Mucosa of descending colon (tissue), 3 donors: Measurements from ENCODE around the gene CPA4. TPM values are rescaled to one million over a fixed set of nuclear protein-coding genes. Genes with fewer than 3 reads are reported as not detected.

Source experiments
- ATAC-seq: fragments of 200-7000 bp; cut with Tn5 transposase; one replicate; pipeline ENCODE4 v1.9.1; 2020; ENCODE audit warnings: mild to moderate bottlenecking, moderate library complexity
- DNase-seq, 3 donors: peaks; one replicate each; pipeline ENCODE4 v3.0.0-alpha.2; 2020
- H3K36me3 ChIP-seq: fragments of 200-600 bp; one replicate; pipeline ENCODE4 v1.8.0; 2021; ENCODE audit warnings: low read depth, mild to moderate bottlenecking
- H3K4me1 ChIP-seq: fragments of 200-600 bp; one replicate; pipeline ENCODE4 v1.8.0; 2021; ENCODE audit warnings: low read depth, mild to moderate bottlenecking
- H3K4me3 ChIP-seq: fragments of 200-600 bp; one replicate; pipeline ENCODE4 v1.8.0; 2021; ENCODE audit warnings: mild to moderate bottlenecking
- H3K9me3 ChIP-seq: fragments of 200-600 bp; one replicate; pipeline ENCODE4 v1.8.0; 2021; ENCODE audit warnings: mild to moderate bottlenecking
- intact Hi-C, 2 donors: fragments of 100-400 bp; cut with DNase I in 1 of 2; cut with micrococcal nuclease in 1 of 2; formaldehyde crosslinking; loops; one replicate each; pipeline versions ENCODE4 v1.11.0 to v1.11.1; 2022; cut with DNase I, micrococcal nuclease
- total RNA-seq, 3 donors: library from RNA; stranded (reverse); fragmentation: NEBNext Ultra II Directional in 2 of 3; extraction: Animal tissue kit (Norgen Biotek cat#: 25700) in 2 of 3; gene quantifications; one replicate each; pipeline versions ENCODE4 v1.2.1 to v1.2.4, GENCODE V29; 2021 to 2023
- TF ChIP-seq, protein P1 (sequence below): fragments of 200-600 bp; IDR thresholded peaks from one replicate; pipeline ENCODE4 v1.8.0; 2022; ENCODE audit warnings: antibody characterized with exemption, mild to moderate bottlenecking
- donor health status: DM: no; HTN: no; CAD: no; lungs with moderate emphysema.
- donor health status: DM: no; HTN: no; CAD: no.
- donor health status: DM: no; HTN: yes; CAD: no.

CPA4 gene
- total RNA-seq, 3 donors from 2014 or later = not detected

DNA sequence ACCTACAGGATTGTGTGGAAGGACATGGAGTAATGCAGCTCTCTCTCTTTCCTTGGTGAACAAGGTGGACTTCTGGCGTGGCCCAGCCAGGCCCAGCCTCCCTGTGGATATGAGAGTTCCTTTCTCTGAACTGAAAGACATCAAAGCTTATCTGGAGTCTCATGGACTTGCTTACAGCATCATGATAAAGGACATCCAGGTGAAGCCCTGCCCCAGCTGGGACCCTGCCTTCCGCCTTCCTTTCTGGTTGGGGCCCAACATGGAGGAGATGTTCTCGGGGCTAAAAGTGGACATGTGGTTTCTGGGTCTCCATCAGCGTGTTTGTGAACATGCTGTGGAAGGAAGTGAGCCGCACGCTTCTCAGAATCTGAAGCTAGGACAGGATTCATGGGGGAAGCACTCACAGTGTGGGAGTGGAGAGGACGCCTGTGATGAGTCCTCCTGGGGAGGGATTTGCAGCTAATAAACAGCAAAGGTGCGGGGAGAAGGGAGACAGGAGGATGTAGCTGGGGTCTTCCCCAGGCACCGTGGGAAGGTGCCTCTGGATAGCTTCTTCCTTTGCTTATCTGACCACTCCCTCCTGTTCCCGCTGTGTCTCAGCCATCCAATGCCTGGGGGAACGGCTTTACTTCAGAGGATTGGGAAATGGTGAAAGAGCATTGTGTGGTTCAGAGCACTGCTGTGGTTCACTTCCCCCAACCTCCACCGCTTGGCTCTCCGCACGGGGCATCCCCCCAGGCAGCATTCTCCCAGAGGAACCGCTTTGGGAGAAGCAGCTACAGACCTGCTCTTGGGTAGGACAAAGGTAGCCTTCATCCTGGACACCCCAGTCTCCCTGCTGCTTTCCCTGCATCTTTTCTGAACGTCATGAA is 57.2 kb downstream of the CPA4 start:
- Histone ChIP-seq H3K36me3 (no peaks in the 10 kb centered on the region), H3K4me3 (no peak overlapping the region), H3K9me3 (no peaks in the 10 kb centered on the region), H3K4me1 (no peaks in the 10 kb centered on the region)
- TF ChIP-seq, protein P1, sequence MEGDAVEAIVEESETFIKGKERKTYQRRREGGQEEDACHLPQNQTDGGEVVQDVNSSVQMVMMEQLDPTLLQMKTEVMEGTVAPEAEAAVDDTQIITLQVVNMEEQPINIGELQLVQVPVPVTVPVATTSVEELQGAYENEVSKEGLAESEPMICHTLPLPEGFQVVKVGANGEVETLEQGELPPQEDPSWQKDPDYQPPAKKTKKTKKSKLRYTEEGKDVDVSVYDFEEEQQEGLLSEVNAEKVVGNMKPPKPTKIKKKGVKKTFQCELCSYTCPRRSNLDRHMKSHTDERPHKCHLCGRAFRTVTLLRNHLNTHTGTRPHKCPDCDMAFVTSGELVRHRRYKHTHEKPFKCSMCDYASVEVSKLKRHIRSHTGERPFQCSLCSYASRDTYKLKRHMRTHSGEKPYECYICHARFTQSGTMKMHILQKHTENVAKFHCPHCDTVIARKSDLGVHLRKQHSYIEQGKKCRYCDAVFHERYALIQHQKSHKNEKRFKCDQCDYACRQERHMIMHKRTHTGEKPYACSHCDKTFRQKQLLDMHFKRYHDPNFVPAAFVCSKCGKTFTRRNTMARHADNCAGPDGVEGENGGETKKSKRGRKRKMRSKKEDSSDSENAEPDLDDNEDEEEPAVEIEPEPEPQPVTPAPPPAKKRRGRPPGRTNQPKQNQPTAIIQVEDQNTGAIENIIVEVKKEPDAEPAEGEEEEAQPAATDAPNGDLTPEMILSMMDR = no peak
- no peak for DNase-seq
- intact Hi-C loops = no loop called here
- ATAC-seq = no peak

GRCh38 chr7:130350945-130351790 is 58.2 kb downstream of the CPA4 start:
- no peak overlapping the region for H3K4me3 ChIP-seq
- ATAC-seq = no peak

DNA sequence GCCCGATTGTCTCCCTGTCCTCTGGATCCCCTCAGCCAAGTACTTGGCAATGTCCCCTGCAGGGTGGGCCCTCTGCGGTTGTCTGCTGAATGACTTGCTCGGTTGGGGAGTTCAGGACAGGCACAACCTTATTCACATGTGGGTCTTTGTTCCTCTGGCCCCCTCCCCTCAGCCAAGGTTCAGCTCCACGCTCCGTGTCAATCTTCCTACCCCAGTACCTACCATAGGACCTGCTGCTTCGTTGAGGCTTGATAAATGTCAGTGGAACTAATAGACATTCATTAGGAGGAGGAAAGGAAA is 58.8 kb downstream of the CPA4 start:
- Histone ChIP-seq H3K9me3 (no peaks in the 10 kb centered on the region), H3K4me1 (no peaks in the 10 kb centered on the region), H3K4me3 (no peak overlapping the region), H3K36me3 (no peaks in the 10 kb centered on the region)
- intact Hi-C loops = no loop called here
- TF ChIP-seq, protein P1 = no peak
- DNase-seq = no peak
- no peak for ATAC-seq

More at GRCh38 chr7:130350945-130351790, 58.2 kb downstream of the CPA4 start:
- no peak for DNase-seq
- TF ChIP-seq, protein P1 = no peak
- intact Hi-C loops = no loop called here
- no peaks in the 10 kb centered on the region for H3K9me3 ChIP-seq
- H3K36me3 ChIP-seq = no peaks in the 10 kb centered on the region
- no peaks in the 10 kb centered on the region for H3K4me1 ChIP-seq

DNA sequence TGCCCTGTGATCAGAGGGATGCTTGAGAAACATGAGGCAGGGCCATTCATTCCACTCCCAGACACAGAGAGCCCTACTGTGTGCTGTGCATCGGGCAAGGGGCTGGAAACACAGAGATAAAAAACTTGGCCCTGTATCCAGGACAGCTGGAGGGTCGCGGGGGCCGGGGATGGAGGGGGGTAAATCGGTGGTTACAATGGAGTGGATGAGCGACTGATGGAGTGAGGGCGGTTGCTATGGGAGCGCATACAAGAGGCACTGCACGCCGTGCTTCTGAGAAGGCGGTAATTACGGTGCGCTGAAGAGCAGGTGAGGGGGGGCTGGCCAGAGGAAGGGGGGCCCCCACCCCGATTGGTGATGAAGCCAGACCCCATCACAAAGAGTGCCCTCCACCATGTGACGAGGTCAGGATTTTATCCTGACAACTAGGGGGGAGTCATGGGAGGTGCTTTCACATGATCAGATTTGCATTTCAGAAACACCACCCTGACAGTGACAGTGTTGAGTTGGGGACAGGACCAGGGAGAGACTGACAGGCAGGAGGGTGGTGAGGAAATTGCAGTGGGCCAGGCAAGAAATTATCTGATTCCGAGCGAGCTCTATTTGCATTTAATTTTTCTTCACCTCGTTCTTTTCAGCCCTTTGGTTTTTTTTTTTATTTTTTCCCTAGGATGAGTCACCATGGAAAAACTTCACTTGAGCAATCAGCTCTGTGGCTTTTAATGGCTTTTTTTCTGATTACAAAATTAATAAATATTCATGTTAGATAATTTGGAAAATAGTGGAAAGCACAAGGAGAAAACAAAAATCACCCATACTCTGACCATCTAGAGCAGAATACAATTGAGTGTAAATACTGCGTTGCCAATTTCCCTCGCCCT is 59.5 kb downstream of the CPA4 start:
- TF ChIP-seq, protein P1 = no peak
- ATAC-seq = no peak
- Histone ChIP-seq H3K4me1 (no peaks in the 10 kb centered on the region), H3K4me3 (no peak overlapping the region), H3K36me3 (no peaks in the 10 kb centered on the region), H3K9me3 (no peaks in the 10 kb centered on the region)
- DNase-seq = no peak
- intact Hi-C loops = no loop called here

DNA sequence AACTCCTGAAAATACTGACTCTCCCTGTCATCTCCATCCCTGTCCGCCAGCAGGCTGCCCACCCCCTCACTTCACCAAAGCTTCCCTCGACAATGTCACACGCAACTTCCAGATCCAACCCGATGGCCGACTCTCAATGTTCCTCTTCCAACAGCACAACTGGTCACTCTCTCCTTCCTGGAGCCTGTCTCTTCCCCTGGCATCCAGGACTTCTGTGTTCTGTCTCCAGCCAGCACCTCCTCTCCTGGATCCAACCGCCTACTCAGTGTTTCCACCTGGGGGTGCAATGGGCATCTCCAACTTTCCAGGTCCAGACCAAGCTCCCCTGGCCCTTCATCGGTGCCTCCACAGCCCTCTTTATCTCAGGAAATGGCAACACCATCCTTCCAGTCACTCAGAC is 60.2 kb downstream of the CPA4 start:
- intact Hi-C loops = no loop called here

More for the DNA sequence above, 60.2 kb downstream of the CPA4 start:
- TF ChIP-seq, protein P1 = no peak
- H3K36me3 ChIP-seq = no peaks in the 10 kb centered on the region
- DNase-seq (no peak), ATAC-seq (no peak)
- no peaks in the 10 kb centered on the region for H3K4me1 ChIP-seq
- no peak overlapping the region for H3K4me3 ChIP-seq
- H3K9me3 ChIP-seq = no peaks in the 10 kb centered on the region
